NCI-H460 (cell line): ENCODE data around the gene CAPN1. TPM values are rescaled to one million over a fixed set of nuclear protein-coding genes. Genes with fewer than 3 reads are reported as not detected.
"Not testable (repeated sequence)": the region's sequence is repeated elsewhere in the genome, so short reads cannot be mapped to it uniquely, and the experiment has no call there.

Source experiments
- DNase-seq: peaks from one replicate; pipeline ENCODE4 v3.0.0-alpha.2; 2016; ENCODE audit warnings: low read depth; ENCODE audit errors: extremely low read depth
- small RNA-seq, 2 experiments: library from RNA; depleted of rRNA; stranded (forward); fragments of <200 nt; gene quantifications; one replicate each; pipeline ENCODE3, GENCODE V24; 2014
- total RNA-seq: library from RNA; depleted of rRNA; stranded (reverse); fragments of >200 nt; shearing (Covaris generic); gene quantifications from 2 replicates; pipeline ENCODE4 v1.2.3, GENCODE V29; 2014; rRNA removed

CAPN1 gene
- total RNA-seq, 1 experiment from 2014 or later = 42.2 TPM

- not testable (repeated sequence) for DNase-seq
These were observed 66.5 kb downstream of the CAPN1 start for GRCh38 chr11:65248184-65248710.

- no peak for DNase-seq
These were observed 69.7 kb downstream of the CAPN1 start for GRCh38 chr11:65251476-65251875.

- DNase-seq = no peak
These were observed 73.0 kb downstream of the CAPN1 start for GRCh38 chr11:65254724-65255123.

GRCh38 chr11:65258988-65259387 is 77.3 kb downstream of the CAPN1 start:
- no peak for DNase-seq

- DNase-seq = no peak
These were observed 78.6 kb downstream of the CAPN1 start for GRCh38 chr11:65260302-65260701.

GRCh38 chr11:65260756-65261590 is 79.2 kb downstream of the CAPN1 start:
- DNase-seq = no peak

Small RNA genes lying within 50 kb of the gene (small RNA-seq; reads per million reads assigned to genes)
- gene HIGD1AP10 (0 reads per million in 2 experiments), gene PDCL2P2 (0 reads per million in 2 experiments), gene RNU2-23P (0.89 to 4.8 reads per million in 2 experiments)

Other genes starting within 250 kb of the CAPN1 start
- not detected in 2 replicates for gene GPHA2, start 246.0 kb upstream of the CAPN1 start, total RNA-seq
- gene MAJIN, start 209.8 kb upstream of the CAPN1 start, total RNA-seq = 0.63 TPM in 1 of 2 replicates, not detected in the other
- 1.6 TPM in 2 replicates for gene BATF2, start 185.0 kb upstream of the CAPN1 start, total RNA-seq
- gene ARL2, start 167.8 kb upstream of the CAPN1 start, total RNA-seq = 76.9 and 90.9 TPM in 2 replicates
- 16.8 TPM in 2 replicates for gene SNX15, start 154.5 kb upstream of the CAPN1 start, total RNA-seq
- 8.6 and 10.1 TPM in 2 replicates for gene SAC3D1, start 140.7 kb upstream of the CAPN1 start, total RNA-seq
- not detected in 2 replicates for gene NAALADL1, start 123.4 kb upstream of the CAPN1 start, total RNA-seq
- 20.3 and 25.2 TPM in 2 replicates for gene CDCA5, start 97.9 kb upstream of the CAPN1 start, total RNA-seq
- gene ZFPL1, start 97.7 kb upstream of the CAPN1 start, total RNA-seq = 26.6 and 28.0 TPM in 2 replicates
- gene VPS51, start 85.7 kb upstream of the CAPN1 start, total RNA-seq = 50.3 and 60.0 TPM in 2 replicates
- 4.2 and 4.6 TPM in 2 replicates for gene TM7SF2, start 70.1 kb upstream of the CAPN1 start, total RNA-seq
- gene ZNHIT2, start 64.2 kb upstream of the CAPN1 start, total RNA-seq = 10.3 and 12.3 TPM in 2 replicates
- gene FAU, start 59.8 kb upstream of the CAPN1 start, total RNA-seq = 345 and 467 TPM in 2 replicates
- gene MRPL49, start 59.6 kb upstream of the CAPN1 start, total RNA-seq = 50.8 and 62.0 TPM in 2 replicates
- 12.9 and 15.7 TPM in 2 replicates for gene SYVN1, start 47.4 kb upstream of the CAPN1 start, total RNA-seq
- gene SPDYC, start 11.7 kb upstream of the CAPN1 start, total RNA-seq = not detected in 2 replicates
- 3.4 and 7.0 TPM in 2 replicates for gene POLA2, start 80.0 kb downstream of the CAPN1 start, total RNA-seq
- 15.1 and 18.2 TPM in 2 replicates for gene CDC42EP2, start 132.9 kb downstream of the CAPN1 start, total RNA-seq
- 26.6 and 28.0 TPM in 2 replicates for gene DPF2, start 151.9 kb downstream of the CAPN1 start, total RNA-seq
- gene TIGD3, start 172.8 kb downstream of the CAPN1 start, total RNA-seq = 0.25 and 0.26 TPM in 2 replicates
- 2.0 and 4.0 TPM in 2 replicates for gene SLC25A45, start 200.7 kb downstream of the CAPN1 start, total RNA-seq
- 14.4 and 15.1 TPM in 2 replicates for gene FRMD8, start 204.7 kb downstream of the CAPN1 start, total RNA-seq
- gene NEAT1, start 240.9 kb downstream of the CAPN1 start, total RNA-seq = 50.1 and 58.2 TPM in 2 replicates